GM13976 (cell line): ENCODE results near the gene BCL11A.

Experiments
- DNase-seq: peaks from one replicate; pipeline ENCODE4 v3.0.0; 2012; ENCODE audit warnings: low spot score
- in situ Hi-C: fragments of 300-500 bp; cut with MboI; formaldehyde crosslinking; loops from one replicate; pipeline ENCODE4 v1.12.0; 2022; ENCODE audit warnings: low sequenced_read_pairs, mixed read lengths, inconsistent platforms; ENCODE audit not compliant: unreplicated experiment
- TF ChIP-seq, protein P1 (sequence below): IDR thresholded peaks from 2 replicates; pipeline ENCODE4 v1.5.1; 2012; ENCODE audit warnings: borderline replicate concordance, mild to moderate bottlenecking; ENCODE audit not compliant: insufficient read depth; ENCODE audit errors: extremely low read depth, missing control alignments, control extremely low read depth

Gene BCL11A

DNA sequence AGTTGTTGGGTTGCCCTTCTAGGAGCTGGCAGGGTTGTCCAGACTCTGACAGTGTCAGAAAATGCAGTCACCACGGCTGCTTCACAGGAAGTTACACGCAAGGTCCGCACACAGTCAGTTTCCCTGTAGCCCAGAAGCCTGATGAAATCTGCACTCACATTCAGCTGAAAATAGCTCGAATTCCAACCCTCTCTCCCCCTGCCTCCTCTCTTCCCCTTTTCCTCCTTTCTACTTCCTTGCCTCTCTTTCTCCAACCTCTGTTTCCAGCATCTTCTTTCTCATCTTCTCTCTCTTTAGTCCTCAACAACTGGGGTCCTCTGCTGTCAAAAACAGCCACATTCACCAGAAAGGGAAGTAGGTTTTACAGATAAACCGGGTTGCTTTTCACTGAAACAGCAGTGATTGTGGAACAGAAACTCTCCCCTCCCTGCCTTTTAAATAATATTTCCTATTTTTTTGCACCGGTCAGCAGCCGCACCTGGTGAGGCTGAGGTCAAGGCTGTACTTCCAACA lies 69.3 kb downstream of the BCL11A start:
- in situ Hi-C loops = no loop called here
- DNase-seq = no peak
- TF ChIP-seq, protein P1, sequence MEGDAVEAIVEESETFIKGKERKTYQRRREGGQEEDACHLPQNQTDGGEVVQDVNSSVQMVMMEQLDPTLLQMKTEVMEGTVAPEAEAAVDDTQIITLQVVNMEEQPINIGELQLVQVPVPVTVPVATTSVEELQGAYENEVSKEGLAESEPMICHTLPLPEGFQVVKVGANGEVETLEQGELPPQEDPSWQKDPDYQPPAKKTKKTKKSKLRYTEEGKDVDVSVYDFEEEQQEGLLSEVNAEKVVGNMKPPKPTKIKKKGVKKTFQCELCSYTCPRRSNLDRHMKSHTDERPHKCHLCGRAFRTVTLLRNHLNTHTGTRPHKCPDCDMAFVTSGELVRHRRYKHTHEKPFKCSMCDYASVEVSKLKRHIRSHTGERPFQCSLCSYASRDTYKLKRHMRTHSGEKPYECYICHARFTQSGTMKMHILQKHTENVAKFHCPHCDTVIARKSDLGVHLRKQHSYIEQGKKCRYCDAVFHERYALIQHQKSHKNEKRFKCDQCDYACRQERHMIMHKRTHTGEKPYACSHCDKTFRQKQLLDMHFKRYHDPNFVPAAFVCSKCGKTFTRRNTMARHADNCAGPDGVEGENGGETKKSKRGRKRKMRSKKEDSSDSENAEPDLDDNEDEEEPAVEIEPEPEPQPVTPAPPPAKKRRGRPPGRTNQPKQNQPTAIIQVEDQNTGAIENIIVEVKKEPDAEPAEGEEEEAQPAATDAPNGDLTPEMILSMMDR = no peak

- DNase-seq = no peak
- in situ Hi-C loops = no loop called here
- TF ChIP-seq, protein P1 = no peak
Measured at GRCh38 chr2:60483401-60483800, 70.1 kb downstream of the BCL11A start.

GRCh38 chr2:60482222-60482621 lies 71.2 kb downstream of the BCL11A start:
- in situ Hi-C loops = no loop called here
- TF ChIP-seq, protein P1 = no peak
- no peak for DNase-seq

DNA sequence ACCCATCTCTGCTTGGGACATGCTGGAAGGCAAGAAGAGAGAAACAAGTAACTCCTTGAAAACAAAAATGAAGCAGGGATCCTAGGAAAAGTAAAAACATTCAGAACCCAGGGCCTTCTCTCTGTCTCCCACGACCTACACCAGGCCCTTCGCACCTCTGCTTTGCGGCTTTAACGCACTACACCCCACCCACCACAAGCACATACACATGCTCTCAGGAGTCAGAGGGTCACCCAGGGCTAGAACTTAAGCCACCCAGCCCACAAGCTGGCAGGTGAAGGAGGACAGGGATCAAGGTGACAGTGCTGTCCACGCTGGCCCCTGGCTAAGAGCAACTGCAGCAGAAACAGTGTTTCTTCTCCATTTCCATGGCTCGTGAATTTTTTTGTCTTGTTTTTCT lies 72.2 kb downstream of the BCL11A start:
- TF ChIP-seq, protein P1 = no peak
- no peak for DNase-seq
- in situ Hi-C loops = no loop called here

DNA sequence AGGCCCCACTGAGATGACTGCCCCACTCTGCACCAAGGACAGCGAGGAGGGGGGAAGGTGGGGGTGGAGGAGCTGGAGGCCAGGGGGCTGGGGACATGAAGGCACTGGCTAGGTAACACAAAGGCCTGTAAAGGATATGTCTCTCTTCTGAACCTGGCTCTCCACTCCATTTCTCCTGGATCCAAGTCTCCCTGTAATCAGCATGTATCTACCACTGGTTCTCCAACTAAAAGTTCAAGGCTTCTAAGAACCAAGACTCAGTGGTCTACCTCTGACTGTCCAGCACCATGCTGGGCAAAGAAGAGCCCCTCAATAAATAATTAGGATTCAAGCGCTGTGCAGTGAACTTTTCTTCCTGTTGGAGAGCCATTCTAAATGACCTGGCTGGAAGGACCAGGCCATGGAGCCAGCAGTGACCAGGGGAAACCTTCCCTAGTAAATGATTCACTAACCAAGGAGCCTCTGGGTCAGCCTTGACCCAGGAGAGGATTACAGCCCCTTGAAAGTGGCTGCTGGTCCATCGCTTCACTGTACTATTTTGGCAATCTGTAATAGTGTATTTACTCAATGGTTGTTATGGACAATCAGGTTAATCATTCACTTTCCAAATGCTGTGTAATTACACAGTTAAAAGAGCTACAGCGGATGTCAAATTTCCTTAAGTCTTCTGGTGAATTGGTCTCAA lies 73.2 kb downstream of the BCL11A start:
- TF ChIP-seq, protein P1 = no peak
- no peak for DNase-seq
- in situ Hi-C loops = no loop called here

DNA sequence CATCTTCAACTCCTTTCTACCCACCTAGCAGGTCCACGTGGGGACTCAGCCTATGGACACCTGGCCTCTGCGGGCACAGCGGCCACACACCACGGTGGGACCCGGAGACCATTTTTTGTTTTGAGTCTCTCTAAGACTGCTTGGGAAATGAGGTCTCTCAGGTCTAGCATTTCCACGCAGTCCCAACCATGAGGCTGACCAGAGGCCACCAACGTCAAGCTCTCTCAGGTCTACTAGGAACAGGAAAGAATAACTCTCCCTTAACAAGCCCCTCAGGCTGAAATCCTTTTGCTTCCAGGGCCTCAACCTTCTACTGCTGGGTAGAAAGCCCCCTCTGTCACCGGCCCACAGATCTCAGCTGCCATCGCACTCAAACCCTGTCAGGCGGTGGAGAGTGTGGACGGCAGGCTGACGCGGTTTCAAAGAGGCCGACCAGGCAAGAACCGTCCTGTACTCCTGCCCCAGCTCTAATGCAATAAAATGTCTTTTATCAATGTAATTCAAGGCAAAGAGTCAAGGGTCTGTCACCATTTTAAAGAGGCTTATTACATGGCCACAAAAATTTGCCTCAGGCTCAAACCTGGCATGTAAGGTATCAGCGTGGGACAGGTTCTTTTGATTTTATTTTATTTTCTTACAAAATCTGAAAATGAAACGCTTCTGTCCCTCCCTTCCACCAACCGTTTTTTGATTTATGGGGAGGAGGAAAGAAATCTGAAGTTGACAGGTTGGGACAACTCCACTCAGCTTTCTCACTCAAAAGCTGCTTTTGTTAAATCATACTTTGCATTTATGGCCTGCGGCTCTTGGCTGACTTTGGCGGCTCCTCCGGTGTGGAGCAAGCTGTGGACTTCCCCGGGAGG lies 74.0 kb downstream of the BCL11A start:
- in situ Hi-C loops = no loop called here
- TF ChIP-seq, protein P1 = no peak
- no peak for DNase-seq
